Vagina (tissue), 2 donors: ENCODE data around the gene ZMYND15.

Experiments used
- CTCF ChIP-seq, 3 experiments: fragments of 450-650 bp in 2 of 3; fragments of 200-600 bp in 1 of 3; sonication (generic) in 1 of 3; IDR thresholded peaks; one replicate each; pipeline ENCODE4 v1.5.1; 2017 to 2019; ENCODE audit warnings: antibody characterized with exemption in 3 of 3, mild to moderate bottlenecking in 2 of 3, moderate library complexity in 2 of 3
- POLR2A ChIP-seq, 2 donors: fragments of 450-650 bp; IDR thresholded peaks; one replicate each; pipeline ENCODE4 v1.6.1; 2017; ENCODE audit warnings: antibody characterized with exemption in 2 of 2, mild to moderate bottlenecking in 2 of 2, moderate library complexity in 2 of 2
- POLR2AphosphoS5 ChIP-seq, 2 donors: sonication (generic); formaldehyde crosslinking; IDR thresholded peaks; one replicate each; pipeline ENCODE4 v1.9.0; 2017; ENCODE audit warnings: antibody characterized with exemption in 2 of 2, mild to moderate bottlenecking in 2 of 2, low read depth in 1 of 2; ENCODE audit not compliant: insufficient read depth in 1 of 2

GRCh38 chr17:4786516-4786915, 46.9 kb downstream of the ZMYND15 start:
- TF ChIP-seq CTCF (IDR thresholded peaks at IDR 0.05) (no peak), POLR2A (IDR thresholded peaks at IDR 0.05) (no peak), POLR2AphosphoS5 (IDR thresholded peaks at IDR 0.05; ENCODE audit: insufficient read depth in 1 of 2, low read depth in 1 of 2) (no peak)
